Measurements from ENCODE around the gene GALNT18.
A peak's percentile ranks its signal among the peaks of the same experiment; 100 is the strongest.

The GALNT18 gene

DNA sequence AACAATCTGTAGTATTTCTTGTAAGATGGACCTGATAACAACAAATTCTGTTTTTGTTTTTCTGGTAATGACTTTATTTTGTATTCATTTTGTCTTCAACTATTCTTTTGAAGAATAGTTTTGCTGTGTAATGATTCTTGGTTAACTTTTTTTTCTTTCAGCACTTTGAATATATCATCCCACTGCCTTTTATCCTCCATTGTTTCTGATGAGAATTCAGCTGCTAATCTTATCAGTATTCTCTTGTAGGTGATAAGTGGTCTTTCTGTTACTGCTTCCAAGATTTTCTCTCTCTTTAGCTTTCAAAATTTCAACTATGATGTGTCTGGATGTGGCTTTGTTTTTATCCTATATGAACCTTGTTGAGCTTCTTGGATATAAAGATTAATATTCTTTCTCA is 21.5 kb downstream of the GALNT18 start:
- in situ Hi-C loops (cut with HindIII; ENCODE audit: low pct_ligation_motif_present, low pct_unique_long_range_greater_than_20kb, low sequenced_read_pairs) = no loop called here
- DNase-seq = no peak

DNA sequence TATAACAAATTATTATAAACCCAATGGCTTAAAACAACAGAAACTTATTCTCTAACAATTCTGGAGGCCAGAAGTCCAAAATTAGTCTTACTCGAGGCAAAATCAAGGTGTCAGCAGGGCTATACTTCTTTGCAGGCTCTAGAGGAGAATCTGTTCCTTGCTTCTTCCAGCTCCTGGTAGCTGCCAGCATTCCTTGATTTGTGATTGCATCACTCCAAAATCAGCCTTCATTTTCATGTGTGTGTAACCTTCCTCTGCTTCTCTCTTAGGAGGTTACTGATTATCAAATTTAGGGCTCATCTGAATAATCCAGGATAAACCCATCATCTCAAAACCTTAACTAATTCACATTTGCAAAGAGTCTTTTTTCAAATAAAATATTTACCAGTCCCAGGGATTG is 23.6 kb downstream of the GALNT18 start:
- in situ Hi-C loops (cut with HindIII; ENCODE audit: low pct_ligation_motif_present, low pct_unique_long_range_greater_than_20kb, low sequenced_read_pairs) = no loop called here
- no peak for DNase-seq

DNA sequence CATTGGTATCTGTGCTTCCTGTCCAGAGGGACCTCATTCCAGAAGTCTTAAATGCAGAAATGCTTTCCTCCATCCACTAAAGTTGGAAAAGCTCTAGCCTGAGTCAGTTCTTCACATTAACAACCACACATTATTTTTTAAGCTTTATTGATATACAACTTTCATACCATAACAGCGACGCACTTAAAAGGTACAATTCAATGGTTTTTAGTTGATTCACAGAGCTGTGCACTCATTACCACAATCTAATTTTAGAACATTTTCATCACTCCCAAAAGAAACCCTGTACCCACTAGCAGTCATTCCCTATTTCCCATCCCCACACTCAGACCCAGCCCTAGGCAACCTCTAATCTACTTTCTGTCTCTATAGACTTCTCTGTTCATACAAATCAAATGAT is 27.6 kb downstream of the GALNT18 start:
- DNase-seq = no peak
- in situ Hi-C loops (cut with HindIII; ENCODE audit: low pct_ligation_motif_present, low pct_unique_long_range_greater_than_20kb, low sequenced_read_pairs) = no loop called here

DNA sequence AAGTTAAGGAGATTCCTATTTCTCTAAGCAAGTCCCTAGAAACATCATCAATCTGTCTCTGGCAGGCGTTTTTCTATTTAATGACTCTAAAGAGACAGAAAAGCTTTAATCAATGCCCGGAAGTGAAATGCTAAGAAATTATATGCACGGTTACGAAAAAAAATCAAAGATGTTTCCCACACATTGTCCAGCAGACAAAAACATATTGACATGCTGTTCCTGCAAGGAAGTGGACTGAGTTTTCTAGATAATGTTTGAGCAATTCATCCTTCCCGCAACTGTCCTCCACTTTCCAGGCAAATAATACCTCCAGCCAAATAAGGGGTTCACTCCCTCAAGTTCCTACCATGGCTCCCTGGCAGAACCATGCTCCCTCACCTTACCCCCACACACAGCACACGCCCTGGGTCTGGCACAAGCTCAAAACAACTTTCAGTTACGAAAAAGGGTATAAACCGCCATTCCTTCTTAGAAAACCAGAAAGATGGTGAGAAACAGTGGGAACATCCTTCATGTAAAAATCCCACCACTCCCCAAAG is 29.6 kb downstream of the GALNT18 start:
- in situ Hi-C loops (cut with HindIII; ENCODE audit: low pct_ligation_motif_present, low pct_unique_long_range_greater_than_20kb, low sequenced_read_pairs) = no loop called here

DNA sequence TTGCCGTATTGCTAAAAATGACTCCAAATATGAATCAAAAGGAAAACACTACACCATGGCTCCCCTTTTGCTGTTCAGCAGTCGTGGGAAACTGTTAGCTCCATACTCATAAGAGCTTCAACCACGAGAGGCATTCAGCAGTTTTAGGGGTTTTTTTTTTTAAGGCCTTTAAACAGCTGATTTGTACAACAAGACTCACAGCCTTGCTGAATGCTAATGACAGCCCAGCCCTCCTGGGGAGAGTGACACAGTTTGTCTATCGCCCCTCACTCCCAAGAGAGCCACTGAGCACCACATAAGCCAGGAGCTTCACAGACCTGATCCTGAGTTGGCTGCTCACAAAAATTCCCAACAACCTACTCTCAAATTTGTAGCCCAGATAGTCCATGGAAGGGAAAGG is 32.4 kb downstream of the GALNT18 start:
- in situ Hi-C loops (cut with HindIII; ENCODE audit: low pct_ligation_motif_present, low pct_unique_long_range_greater_than_20kb, low sequenced_read_pairs) = no loop called here
- DNase-seq = no peak

More for the DNA sequence above, 29.6 kb downstream of the GALNT18 start:
- DNase-seq = no peak

DNA sequence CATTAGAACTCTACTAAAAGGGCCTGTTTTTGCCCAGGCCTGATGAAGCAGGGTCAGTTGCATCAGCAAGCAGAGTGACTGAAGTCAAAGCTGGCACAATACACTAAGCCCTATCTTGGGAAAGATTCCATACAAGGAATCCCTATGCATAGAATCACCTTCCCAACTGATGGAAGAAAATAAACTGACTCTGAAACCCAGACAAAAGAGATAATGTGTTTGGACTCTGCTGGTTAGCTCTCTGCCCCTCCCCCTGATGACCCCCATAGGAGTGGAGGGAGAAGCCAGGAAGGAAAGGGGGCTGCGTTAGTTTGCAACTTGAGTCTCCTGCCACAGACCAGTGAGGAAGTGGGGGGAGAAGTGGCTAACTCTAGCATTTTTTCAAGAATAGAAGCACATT is 32.9 kb downstream of the GALNT18 start:
- in situ Hi-C loops (cut with HindIII; ENCODE audit: low pct_ligation_motif_present, low pct_unique_long_range_greater_than_20kb, low sequenced_read_pairs) = no loop called here
- no peak for DNase-seq

DNA sequence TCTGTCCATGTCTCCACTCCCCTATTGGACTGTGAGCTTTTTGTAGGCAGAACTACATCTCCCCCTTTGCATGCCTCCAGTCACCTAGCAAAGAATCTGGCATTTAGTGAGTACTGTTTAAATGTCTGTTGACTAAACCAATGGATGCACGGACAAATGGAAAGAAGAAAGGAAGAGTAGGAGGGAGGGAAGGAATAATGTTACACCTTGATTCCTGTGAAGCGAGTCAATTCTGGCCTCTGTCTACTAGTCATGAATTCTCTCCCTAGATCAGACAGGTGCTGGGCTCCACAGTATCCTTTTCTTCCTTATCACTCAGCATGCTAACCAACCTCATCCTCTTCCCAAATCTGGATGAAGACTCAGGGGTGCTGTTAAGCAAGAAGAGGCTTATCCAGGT is 33.6 kb downstream of the GALNT18 start:
- in situ Hi-C loops (cut with HindIII; ENCODE audit: low pct_ligation_motif_present, low pct_unique_long_range_greater_than_20kb, low sequenced_read_pairs) = no loop called here
- DNase-seq = no peak

DNA sequence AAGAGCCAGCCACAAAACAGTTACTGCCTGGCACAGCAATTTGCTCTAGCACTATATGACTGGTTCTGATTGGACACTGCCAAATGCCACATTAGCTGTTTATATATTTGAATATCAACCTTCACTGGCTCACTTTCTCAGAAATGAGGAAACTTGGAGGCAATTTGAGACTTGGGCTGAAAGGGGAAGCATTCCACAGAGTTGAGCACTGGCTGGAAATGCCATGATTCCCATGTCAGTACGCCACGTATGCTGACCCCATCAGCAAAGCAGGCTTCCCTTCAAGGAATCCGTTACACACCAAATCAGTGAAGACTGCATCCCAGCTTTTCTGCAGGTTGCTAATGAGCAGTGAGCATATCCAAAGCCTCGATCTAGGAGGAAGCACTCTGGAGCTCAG is 34.7 kb downstream of the GALNT18 start:
- no peak for DNase-seq
- in situ Hi-C loops (cut with HindIII; ENCODE audit: low pct_ligation_motif_present, low pct_unique_long_range_greater_than_20kb, low sequenced_read_pairs) = no loop called here

DNA sequence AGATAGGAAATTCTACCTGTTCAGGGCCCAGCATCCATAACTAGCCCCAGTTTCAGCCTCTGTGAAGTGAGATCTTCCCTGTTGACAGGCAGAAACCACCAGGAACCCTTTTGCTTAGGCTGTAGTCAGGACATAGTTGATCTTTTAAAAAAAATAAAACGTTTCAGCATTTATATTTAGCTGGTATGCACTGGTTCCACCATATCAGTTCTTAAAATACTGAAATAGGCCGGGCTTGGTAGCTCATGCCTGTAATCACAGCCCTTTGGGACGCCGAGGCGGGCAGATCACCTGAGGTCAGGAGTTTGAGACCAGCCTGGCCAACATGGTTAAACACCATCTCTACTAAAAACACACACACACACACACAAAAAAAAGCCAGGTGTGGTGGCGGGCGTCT is 35.3 kb downstream of the GALNT18 start:
- no peak for DNase-seq
- in situ Hi-C loops (cut with HindIII; ENCODE audit: low pct_ligation_motif_present, low pct_unique_long_range_greater_than_20kb, low sequenced_read_pairs) = no loop called here

DNA sequence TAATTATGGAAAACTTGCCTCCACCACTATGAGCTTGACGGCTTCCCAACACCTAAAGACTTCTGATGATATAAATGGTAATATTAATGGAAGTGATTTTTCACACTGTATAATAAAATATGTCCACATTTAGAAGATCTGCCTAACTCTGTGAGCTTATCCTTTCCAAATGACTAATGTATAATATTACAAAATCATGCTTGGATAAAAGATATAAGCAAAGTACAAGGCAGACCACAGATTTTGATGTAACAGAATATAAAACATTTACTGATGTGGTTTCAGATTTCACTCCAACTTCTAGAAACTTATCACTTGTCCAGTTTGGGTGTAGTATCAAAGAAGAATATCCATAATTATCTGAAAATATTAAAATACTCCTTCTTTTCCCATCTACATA is 36.9 kb downstream of the GALNT18 start:
- no peak for DNase-seq
- in situ Hi-C loops (cut with HindIII; ENCODE audit: low pct_ligation_motif_present, low pct_unique_long_range_greater_than_20kb, low sequenced_read_pairs) = no loop called here

DNA sequence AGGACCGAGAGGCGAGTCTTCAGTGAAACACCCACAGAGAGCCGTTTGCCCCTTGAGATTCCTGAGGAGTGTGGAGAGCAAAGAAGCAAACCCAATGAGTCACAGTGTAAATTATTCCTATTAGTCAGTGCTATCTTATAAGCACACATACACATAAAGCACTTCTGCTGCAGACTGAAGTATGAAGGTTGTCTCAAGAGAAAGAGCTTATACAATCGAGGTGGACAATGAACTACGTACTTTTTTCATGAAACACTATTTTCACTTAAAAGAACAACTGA is 37.3 kb downstream of the GALNT18 start:
- in situ Hi-C loops (cut with HindIII; ENCODE audit: low pct_ligation_motif_present, low pct_unique_long_range_greater_than_20kb, low sequenced_read_pairs) = no loop called here
- peak; percentile 91 for DNase-seq

DNA sequence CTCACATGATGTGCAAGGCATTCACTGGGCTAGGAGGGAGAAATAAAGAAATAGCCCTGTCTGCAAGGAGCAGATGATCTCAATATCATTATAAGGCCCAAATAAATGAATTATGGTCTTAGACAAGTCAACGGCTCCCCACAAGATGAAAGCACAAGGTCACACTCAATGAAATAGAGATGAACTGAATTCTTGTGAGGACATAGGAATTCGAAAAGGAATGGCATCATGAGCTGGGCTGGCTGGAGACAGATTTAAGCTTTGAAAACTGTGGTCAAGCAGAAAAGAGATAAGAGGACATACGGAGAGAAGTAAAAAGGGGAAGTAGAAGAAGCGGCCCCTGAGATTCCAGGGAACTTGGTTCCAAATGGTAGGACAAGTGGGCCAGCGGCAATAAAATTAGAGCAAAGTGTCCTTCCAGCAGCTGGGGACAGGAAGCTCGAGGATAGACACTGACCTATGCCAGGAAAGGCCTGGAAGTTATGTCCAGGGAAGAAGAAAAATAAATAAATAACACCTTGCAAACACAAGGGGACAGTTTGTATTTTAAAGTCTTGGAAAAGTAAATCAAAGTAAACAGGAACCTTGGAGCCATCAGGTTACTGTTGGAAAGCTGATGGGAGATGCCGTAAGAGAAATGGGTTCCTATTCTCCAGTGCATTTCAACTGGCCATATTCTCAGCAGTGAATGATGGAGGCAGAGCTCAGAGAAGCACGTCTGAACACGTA is 37.8 kb downstream of the GALNT18 start:
- no peak for DNase-seq
- in situ Hi-C loops (cut with HindIII; ENCODE audit: low pct_ligation_motif_present, low pct_unique_long_range_greater_than_20kb, low sequenced_read_pairs) = no loop called here

DNA sequence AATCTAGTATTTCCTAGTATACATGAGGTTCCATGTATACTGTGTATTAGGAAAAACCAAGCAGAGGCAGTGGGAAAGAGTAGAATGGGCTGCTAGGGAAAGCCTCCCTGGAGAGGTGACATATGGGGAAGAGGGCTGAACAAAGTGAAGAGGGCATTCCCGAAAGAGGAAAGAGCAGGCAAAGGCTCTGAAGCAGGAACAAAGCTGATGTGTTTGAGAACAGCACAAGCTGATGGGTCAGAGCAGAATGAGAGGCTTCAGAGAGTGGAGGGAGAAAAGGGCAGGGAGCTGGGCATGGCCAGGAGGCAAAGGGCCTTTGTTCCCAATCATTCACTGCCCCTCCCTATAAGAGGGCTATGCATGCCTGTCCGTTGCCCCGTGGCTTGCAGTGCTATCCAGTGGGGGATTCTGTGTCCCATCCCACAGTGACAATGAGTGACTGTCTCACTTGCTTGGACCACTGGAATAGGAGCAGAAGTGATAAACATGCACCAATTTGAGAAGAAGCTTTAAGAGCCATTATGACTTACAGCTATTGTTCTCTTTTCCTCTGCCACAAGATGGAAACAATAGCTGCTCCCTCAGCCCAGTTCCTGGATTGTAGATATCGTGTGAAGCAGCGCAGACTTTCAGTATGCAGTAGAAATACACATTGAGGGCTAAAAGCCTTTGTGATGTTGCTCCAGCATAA is 39.6 kb downstream of the GALNT18 start:
- in situ Hi-C loops (cut with HindIII; ENCODE audit: low pct_ligation_motif_present, low pct_unique_long_range_greater_than_20kb, low sequenced_read_pairs) = no loop called here
- DNase-seq = no peak

DNA sequence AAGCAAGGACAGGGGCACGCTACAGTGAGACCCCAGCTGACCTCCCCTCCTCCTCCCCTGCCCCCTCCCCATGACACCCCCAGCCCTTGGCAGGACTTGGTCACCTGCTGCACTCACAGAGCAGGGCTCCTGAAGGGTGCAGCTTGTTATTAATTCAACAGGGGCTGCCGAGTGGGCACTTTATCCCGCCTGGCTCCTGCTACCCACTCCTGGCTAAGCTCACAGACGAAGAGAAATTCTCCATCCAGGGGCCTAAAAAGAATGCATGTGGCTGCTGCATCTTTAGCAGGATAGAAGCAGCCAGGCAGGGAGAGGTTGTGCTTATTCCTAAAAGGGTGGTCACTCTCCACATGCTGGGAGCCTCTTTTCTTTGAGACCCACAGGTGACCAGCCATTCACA is 40.3 kb downstream of the GALNT18 start:
- DNase-seq = no peak
- in situ Hi-C loops (cut with HindIII; ENCODE audit: low pct_ligation_motif_present, low pct_unique_long_range_greater_than_20kb, low sequenced_read_pairs) = no loop called here

DNA sequence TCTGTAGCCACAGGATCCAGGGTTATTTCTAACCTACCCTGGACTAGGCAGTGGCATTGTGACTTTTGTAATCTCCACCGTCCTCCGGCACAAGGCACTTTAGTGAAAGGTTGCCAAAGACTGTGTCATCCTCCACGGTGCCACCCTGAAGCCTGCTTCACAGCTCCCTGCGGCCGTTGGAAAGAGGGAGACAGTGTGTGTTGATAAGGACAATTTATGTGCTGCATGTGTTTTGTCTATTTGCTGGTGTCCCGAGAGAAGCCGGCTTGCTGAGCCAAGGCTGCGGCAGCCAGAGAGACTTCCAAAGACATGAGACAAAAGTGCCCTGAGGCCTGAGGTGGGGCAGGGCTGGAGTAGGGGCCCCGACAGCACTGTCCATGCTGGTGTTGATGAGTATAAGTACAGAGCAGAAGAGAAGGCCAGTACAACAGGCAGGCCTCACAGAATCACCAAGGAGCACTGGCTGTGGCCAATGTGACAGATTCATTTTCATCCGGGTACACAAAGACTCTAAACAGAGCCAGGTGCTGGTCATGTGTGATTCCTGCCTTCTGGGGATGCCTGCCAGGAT is 40.9 kb downstream of the GALNT18 start:
- DNase-seq = no peak
- in situ Hi-C loops (cut with HindIII; ENCODE audit: low pct_ligation_motif_present, low pct_unique_long_range_greater_than_20kb, low sequenced_read_pairs) = no loop called here

DNA sequence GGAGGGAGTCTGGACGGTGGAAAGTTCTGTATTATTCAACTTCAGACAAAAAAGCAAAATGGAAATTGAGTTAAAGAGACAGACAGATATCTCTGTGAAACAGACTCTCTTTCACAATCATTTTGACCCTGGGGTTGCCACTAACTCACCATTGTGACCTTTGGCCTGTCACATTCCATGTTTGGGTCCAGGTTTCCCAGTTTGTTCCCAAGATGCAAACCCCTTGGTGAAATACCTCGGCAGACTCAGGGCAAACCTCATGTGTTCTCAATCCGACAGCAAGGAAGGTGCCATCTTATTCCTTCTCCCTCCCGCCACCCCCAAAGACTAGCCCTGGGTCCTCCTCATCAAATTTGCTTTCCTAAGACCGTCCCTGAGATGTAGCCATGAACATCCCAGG is 41.8 kb downstream of the GALNT18 start:
- in situ Hi-C loops (cut with HindIII; ENCODE audit: low pct_ligation_motif_present, low pct_unique_long_range_greater_than_20kb, low sequenced_read_pairs) = no loop called here
- no peak for DNase-seq

DNA sequence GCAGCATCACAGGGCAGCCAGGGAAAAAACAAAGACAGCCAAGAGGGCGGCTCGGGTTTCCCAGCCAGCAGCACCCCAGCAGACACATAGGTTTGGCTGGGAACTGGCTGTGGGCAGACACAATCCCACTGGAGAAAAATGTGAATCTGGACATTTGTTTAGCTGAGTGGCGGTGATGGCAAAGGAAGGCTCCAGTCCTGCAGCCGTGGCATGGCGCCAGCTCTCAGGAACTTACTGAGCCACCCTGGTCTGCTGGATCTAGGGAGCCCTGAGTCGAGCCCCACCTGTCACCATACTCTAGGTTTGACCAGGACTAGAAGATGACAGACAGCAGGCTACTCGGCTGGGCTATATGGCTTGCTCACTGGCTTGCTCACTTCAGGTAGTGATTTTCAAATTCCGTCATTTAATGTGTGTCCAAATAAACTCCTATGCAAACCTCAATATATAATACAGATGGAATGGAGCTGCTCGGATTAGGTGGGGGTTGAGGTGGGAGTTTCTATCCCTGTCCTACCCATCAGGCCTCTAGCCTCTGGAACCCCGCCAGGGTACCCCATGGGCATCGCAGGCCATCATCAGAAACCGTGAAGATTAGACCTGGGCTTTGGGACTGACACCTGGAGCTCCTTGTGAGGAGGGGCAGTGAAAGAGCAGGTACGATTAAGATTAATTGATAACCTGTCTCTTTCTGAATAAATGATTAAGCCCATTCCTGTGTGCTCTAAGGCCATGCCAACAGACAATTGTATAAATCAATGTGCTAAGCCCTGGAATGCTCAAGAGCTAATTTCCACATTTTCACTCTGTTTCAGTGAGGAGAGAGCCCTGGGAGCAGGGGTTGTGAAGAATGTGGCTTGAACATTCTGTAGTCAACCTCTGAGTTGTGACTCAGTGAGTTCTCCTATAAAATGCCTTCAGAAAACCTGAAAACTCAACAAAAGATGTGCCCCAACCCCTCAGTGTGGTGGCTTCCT is 42.5 kb downstream of the GALNT18 start:
- in situ Hi-C loops (cut with HindIII; ENCODE audit: low pct_ligation_motif_present, low pct_unique_long_range_greater_than_20kb, low sequenced_read_pairs) = no loop called here
- DNase-seq = no peak

DNA sequence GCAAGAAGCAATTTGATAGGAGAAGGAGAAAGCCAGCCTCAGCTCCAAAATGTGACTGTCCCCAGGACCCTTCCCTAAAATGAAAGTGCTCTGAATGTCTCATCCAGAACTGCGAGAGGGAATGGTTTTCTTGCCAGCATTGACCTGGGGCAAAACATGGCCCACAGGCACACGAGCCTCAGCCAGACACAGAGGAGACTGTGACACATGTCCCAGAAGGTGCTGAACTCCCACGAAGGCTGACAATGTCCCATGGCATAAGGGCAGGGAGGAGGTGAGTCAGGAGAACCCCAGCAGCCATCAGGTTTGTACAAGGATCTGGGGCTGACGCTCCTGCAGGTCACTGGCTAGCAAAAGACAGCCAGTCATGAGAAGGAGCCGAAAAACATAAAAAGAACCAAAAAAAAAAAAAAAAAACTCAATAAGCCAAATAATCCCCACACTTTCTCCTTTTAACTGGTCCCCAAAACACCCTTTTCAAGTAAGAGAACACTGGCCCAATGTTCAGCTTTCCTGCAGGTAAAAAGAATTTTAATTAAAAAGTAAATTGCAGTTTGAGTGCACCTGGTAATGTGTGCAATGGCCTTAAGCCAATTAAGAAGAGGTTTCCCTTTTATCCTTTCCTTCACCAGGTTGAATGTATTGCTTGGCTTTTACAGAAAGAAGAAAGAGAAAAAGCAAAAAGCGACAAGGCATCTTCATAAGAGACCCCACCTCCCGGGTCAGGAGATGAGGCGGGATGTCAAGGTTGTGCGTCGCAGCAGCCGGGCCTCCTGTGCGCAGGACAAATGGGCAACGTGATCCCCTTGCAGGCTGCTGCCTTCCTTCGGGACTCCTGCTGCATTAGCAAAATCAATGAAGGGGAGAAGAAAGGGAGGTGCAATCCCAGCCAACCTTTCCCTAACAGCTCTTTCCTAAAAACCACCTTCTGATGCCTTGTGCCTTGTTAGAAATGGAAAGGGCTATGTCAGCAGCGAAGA is 43.6 kb downstream of the GALNT18 start:
- DNase-seq = no peak
- in situ Hi-C loops (cut with HindIII; ENCODE audit: low pct_ligation_motif_present, low pct_unique_long_range_greater_than_20kb, low sequenced_read_pairs) = no loop called here
